SU-DHL-6 (cell line): ENCODE measurements around the gene EEF1A2.

Experiments used
- H2AFZ ChIP-seq: fragments of 200-600 bp; sonication (generic); 2 replicates; pipeline ENCODE4 v1.6.1; 2014; ENCODE audit warnings: low read depth, mild to moderate bottlenecking, moderate library complexity, mixed read lengths, antibody characterized with exemption, low read length; ENCODE audit not compliant: severe bottlenecking
- H3F3A ChIP-seq: fragments of 200-600 bp; shearing (Covaris generic); 2 replicates; pipeline ENCODE4 v1.6.0; 2016; ENCODE audit warnings: antibody characterized with exemption, mild to moderate bottlenecking; ENCODE audit not compliant: insufficient read depth
- H3K27ac ChIP-seq: fragments of 200-600 bp; sonication (generic); 2 replicates; pipeline ENCODE4 v1.5.1; 2016; ENCODE audit warnings: low read depth, mild to moderate bottlenecking, low read length, moderate library complexity, mixed read lengths
- H3K27me3 ChIP-seq: fragments of 200-600 bp; sonication (generic), shearing (Covaris generic); 2 replicates; pipeline ENCODE4 v1.6.0; 2014; ENCODE audit warnings: mild to moderate bottlenecking, low read length
- H3K36me3 ChIP-seq: fragments of 200-600 bp; sonication (generic); 2 replicates; pipeline ENCODE4 v1.6.1; 2014; ENCODE audit warnings: mild to moderate bottlenecking, low read length, mixed read lengths
- H3K4me2 ChIP-seq: fragments of 300-600, 200-600 bp; shearing (Covaris generic), sonication (generic); 2 replicates; pipeline ENCODE4 v1.6.0; 2014; ENCODE audit warnings: low read length, low read depth, mild to moderate bottlenecking; ENCODE audit not compliant: poor library complexity, severe bottlenecking
- H3K4me3 ChIP-seq: fragments of 200-600 bp; sonication (generic); 2 replicates; pipeline ENCODE4 v1.5.1; 2014; ENCODE audit warnings: antibody characterized with exemption, low read length, mild to moderate bottlenecking, mixed read lengths; ENCODE audit not compliant: insufficient read depth, poor library complexity, severe bottlenecking
- H3K79me2 ChIP-seq: fragments of 200-600 bp; sonication (generic); 2 replicates; pipeline ENCODE4 v1.6.1; 2014; ENCODE audit warnings: mild to moderate bottlenecking, low read length, moderate library complexity; ENCODE audit not compliant: insufficient read depth
- H3K9ac ChIP-seq: fragments of 200-600 bp; sonication (generic); 2 replicates; pipeline ENCODE4 v1.7.0; 2014; ENCODE audit warnings: mild to moderate bottlenecking, low read length
- H3K9me2 ChIP-seq: fragments of 200-600 bp; sonication (generic); replicated peaks from 2 replicates; pipeline ENCODE4 v1.6.1; 2014; ENCODE audit warnings: low read length; ENCODE audit not compliant: insufficient read depth
- H3K9me3 ChIP-seq: fragments of 200-600 bp; sonication (generic); 2 replicates; pipeline ENCODE4 v1.6.1; 2014; ENCODE audit warnings: low read length, mixed read lengths; ENCODE audit not compliant: insufficient read depth
- H4K20me1 ChIP-seq: fragments of 200-600 bp; sonication (generic); 2 replicates; pipeline ENCODE4 v1.6.1; 2014; ENCODE audit warnings: low read depth, mild to moderate bottlenecking, antibody characterized with exemption, low read length, moderate library complexity, mixed read lengths
- CTCF ChIP-seq: fragments of 200-600 bp; sonication (generic); IDR thresholded peaks from one replicate; pipeline ENCODE4 v1.5.1; 2017; ENCODE audit warnings: antibody characterized with exemption, mild to moderate bottlenecking, low read length, moderate library complexity; ENCODE audit not compliant: insufficient read depth, poor library complexity, severe bottlenecking
- EZH2phosphoT487 ChIP-seq: fragments of 200-600 bp; sonication (generic), shearing (Covaris generic); conservative IDR thresholded peaks from 2 replicates; pipeline ENCODE4 v1.6.1; 2018; ENCODE audit warnings: mild to moderate bottlenecking, antibody characterized with exemption, low read length, moderate library complexity, mixed read lengths

Gene EEF1A2

GRCh38 chr20:63488315-63489251 lies 10.3 kb downstream of the EEF1A2 start:
- no peak overlapping the region for H2AFZ ChIP-seq
- H4K20me1 ChIP-seq, result no peaks in the 10 kb centered on the region
- no peak overlapping the region for H3K4me3 ChIP-seq
- no peak overlapping the region for H3K4me2 ChIP-seq
- no peak overlapping the region for H3K9ac ChIP-seq
- H3F3A ChIP-seq, result no peaks in the 10 kb centered on the region
- no peaks in the 10 kb centered on the region for H3K9me2 ChIP-seq
- H3K9me3 ChIP-seq, result no peaks in the 10 kb centered on the region
- no peak overlapping the region for H3K27ac ChIP-seq
- TF ChIP-seq EZH2phosphoT487 (no peak), CTCF (no peak)
- H3K27me3 ChIP-seq, result no peaks in the 10 kb centered on the region
- no peaks in the 10 kb centered on the region for H3K36me3 ChIP-seq
- H3K79me2 ChIP-seq, result no peaks in the 10 kb centered on the region

- H3K27me3 ChIP-seq, result no peaks in the 10 kb centered on the region
- H3K27ac ChIP-seq, result no peak overlapping the region
- no peaks in the 10 kb centered on the region for H3K36me3 ChIP-seq
- no peaks in the 10 kb centered on the region for H3K79me2 ChIP-seq
- H3K9ac ChIP-seq, result no peak overlapping the region
- no peaks in the 10 kb centered on the region for H3K9me2 ChIP-seq
- H2AFZ ChIP-seq, result no peak overlapping the region
- H3F3A ChIP-seq, result no peaks in the 10 kb centered on the region
- no peak overlapping the region for H3K4me2 ChIP-seq
- H4K20me1 ChIP-seq, result no peaks in the 10 kb centered on the region
- no peak overlapping the region for H3K4me3 ChIP-seq
- TF ChIP-seq CTCF, result no peak
- TF ChIP-seq EZH2phosphoT487, result no peak
- no peaks in the 10 kb centered on the region for H3K9me3 ChIP-seq
Measured at GRCh38 chr20:63487781-63488241, 11.1 kb downstream of the EEF1A2 start.

- no peak overlapping the region for H3K4me2 ChIP-seq
- no peak for TF ChIP-seq EZH2phosphoT487
- TF ChIP-seq CTCF, result no peak
- no peak overlapping the region for H3K4me3 ChIP-seq
Measured at GRCh38 chr20:63487116-63487764, 11.6 kb downstream of the EEF1A2 start.

More at GRCh38 chr20:63487116-63487764, 11.6 kb downstream of the EEF1A2 start:
- H2AFZ ChIP-seq, result no peak overlapping the region
- no peak overlapping the region for H3K9ac ChIP-seq
- no peaks in the 10 kb centered on the region for H3K27me3 ChIP-seq
- H3K9me3 ChIP-seq, result no peaks in the 10 kb centered on the region
- no peaks in the 10 kb centered on the region for H4K20me1 ChIP-seq
- H3K79me2 ChIP-seq, result no peaks in the 10 kb centered on the region
- no peaks in the 10 kb centered on the region for H3F3A ChIP-seq
- H3K36me3 ChIP-seq, result no peaks in the 10 kb centered on the region
- no peaks in the 10 kb centered on the region for H3K9me2 ChIP-seq
- H3K27ac ChIP-seq, result no peak overlapping the region
